ENCODE data around the gene CCDC8. TPM values are rescaled to one million over a fixed set of nuclear protein-coding genes. Genes with fewer than 3 reads are reported as not detected.

The CCDC8 gene
- total RNA-seq, 1 donor from 2014 or later = 33.5 TPM

DNA sequence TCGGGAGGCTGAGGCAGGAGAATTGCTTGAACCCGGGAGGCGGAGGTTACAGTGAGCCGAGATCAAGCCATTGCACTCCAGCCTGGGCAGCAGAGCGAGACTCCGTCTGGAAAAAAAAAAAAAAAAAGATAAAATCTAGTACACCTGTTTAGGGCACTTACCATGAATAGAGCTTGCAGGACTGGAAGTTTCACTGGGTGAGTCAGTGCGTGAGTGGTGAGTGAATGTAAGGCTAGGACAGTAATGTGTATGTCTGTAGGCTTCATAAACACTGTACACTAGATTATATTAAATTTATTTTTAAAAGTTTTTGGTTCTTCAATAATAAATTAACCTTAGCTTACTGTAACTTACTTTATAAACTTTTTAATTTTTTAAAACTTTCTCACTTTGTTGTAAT lies 43.5 kb downstream of the CCDC8 start:
- no peak for ATAC-seq
- DNase-seq = no peak
- intact Hi-C loops (cut with micrococcal nuclease) = no loop called here

DNA sequence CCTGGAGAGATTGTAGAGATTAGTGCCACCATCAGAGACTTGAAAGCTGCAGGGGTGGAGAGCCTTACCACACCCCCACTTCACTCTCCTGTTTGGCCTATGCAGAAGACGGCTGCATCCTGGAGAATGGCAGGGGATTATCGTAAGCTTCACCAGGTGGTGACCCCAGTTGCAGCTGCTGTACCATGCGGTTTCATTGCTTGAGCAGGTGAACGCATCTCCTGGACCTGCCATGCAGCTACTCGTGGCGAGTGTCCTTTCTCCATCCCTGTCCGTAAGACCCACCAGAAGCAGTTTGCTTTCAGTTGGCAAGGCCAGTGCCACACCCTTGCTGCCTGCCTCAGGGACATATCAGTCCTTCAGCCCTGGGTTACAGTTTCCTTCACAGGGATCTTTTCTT lies 45.2 kb downstream of the CCDC8 start:
- no peak for ATAC-seq
- intact Hi-C loops (cut with micrococcal nuclease) = no loop called here
- no peak for DNase-seq

- intact Hi-C loops (cut with micrococcal nuclease) = no loop called here
- ATAC-seq = no peak
- DNase-seq = no peak
These were observed 45.9 kb downstream of the CCDC8 start for GRCh38 chr19:46367426-46367825.

DNA sequence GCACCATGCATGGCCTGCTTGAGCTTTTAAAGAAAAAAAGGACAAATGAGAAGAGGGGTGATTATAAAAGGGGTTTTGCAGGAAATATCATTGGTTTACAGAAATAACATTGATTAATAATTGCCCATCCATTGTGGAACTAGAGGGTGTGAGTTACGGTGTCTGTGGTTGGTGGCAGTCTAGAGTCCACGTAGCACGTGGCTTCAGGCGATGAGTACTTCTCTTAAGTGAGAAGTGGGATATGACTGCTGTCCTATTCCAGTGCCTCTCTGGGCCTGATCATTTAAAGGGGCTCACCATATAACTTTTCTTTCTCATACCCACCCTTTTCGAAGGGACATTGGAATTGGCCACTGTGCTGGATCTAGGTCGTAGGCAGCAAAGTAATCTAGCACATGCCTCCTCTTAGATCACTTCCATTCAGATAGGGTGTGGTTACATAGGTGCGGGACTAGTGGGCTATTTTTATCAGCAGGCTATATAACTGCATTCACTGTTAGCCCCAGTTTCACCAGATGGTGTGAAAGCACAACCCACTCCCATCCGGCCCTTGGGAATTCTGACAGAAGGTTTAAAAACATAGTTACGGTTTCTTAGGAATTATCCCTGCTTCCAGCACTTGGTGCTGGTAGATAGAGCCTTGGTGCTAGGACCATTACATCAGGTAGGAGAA lies 46.6 kb downstream of the CCDC8 start:
- no peak for DNase-seq
- intact Hi-C loops (cut with micrococcal nuclease) = no loop called here
- peak; percentile 43 for ATAC-seq

GRCh38 chr19:46365561-46365960 lies 47.8 kb downstream of the CCDC8 start:
- no peak for DNase-seq
- intact Hi-C loops (cut with micrococcal nuclease) = no loop called here
- ATAC-seq = no peak

GRCh38 chr19:46364359-46364758 lies 49.0 kb downstream of the CCDC8 start:
- no peak for DNase-seq
- no peak for ATAC-seq
- intact Hi-C loops (cut with micrococcal nuclease) = no loop called here

DNA sequence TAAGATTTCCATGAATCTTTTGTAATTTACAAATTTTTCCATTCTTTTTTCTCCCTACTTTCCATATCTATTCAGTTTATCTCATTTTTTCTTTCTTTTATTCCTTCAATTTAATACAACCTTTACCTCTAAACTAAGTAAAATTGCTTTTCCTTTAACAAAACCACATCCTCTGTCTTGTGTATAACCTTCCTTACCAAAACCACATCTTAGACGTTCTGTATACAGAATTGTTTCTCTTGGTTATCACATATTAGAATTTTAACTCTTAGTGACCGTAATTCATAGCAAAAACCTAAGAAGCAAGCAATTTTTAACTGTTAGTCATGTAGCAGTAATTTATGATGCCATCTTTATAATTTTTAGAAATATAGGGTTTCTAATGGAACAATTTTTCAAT lies 51.4 kb downstream of the CCDC8 start:
- ATAC-seq (no peak), DNase-seq (no peak)
- intact Hi-C loops (cut with micrococcal nuclease) = no loop called here

Other genes with a start within 250 kb of the CCDC8 start
- not detected for gene IGFL1, start 183.8 kb downstream of the CCDC8 start, total RNA-seq
- gene HIF3A, start 116.5 kb downstream of the CCDC8 start, total RNA-seq = 81.4 TPM
- gene PPP5C, start 66.5 kb downstream of the CCDC8 start, total RNA-seq = 72.5 TPM
- gene PNMA8C, start 15.4 kb upstream of the CCDC8 start, total RNA-seq = 0.07 TPM
- gene PNMA8A, start 58.0 kb upstream of the CCDC8 start, total RNA-seq = 9.4 TPM
- 0.89 TPM for gene PNMA8B, start 82.3 kb upstream of the CCDC8 start, total RNA-seq
- 323 TPM for gene CALM3, start 187.8 kb upstream of the CCDC8 start, total RNA-seq
- gene PTGIR, start 211.5 kb upstream of the CCDC8 start, total RNA-seq = 3.0 TPM
- gene GNG8, start 222.6 kb upstream of the CCDC8 start, total RNA-seq = not detected
- gene DACT3, start 247.6 kb upstream of the CCDC8 start, total RNA-seq = 14.1 TPM